Pons (tissue), 1 donor: ENCODE results near the gene ISG15.
A peak's percentile ranks its signal among the peaks of the same experiment; 100 is the strongest.
"Not testable (repeated sequence)": the region's sequence is repeated elsewhere in the genome, so short reads cannot be mapped to it uniquely, and the experiment has no call there.

Experiments
- DNase-seq: peaks from one replicate; pipeline ENCODE4 v3.0.0-alpha.2; 2016; ENCODE audit warnings: low spot score

Gene ISG15

GRCh38 chr1:1046767-1047166 lies 33.5 kb downstream of the ISG15 start:
- DNase-seq: no peak

DNA sequence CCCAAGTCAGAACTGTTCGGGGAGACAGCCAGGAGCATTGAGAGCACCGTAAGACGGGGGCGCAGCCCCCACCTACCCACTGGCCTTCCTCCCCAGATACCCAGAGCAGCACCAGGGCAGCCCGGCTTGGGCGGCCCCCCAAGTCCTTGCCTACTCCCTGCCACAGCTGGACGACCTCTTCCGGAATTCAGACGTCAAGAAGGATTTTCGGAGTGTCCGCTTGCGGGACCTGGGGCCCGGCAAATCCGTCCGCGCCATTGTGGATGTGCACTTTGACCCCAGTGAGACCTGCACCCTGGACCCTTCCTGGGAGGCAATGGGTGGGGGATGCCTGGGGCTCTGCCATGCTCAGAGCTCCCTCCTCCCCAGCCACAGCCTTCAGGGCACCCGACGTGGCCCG lies 34.1 kb downstream of the ISG15 start:
- DNase-seq: no peak

GRCh38 chr1:1047963-1048362 lies 34.7 kb downstream of the ISG15 start:
- DNase-seq: no peak

DNA sequence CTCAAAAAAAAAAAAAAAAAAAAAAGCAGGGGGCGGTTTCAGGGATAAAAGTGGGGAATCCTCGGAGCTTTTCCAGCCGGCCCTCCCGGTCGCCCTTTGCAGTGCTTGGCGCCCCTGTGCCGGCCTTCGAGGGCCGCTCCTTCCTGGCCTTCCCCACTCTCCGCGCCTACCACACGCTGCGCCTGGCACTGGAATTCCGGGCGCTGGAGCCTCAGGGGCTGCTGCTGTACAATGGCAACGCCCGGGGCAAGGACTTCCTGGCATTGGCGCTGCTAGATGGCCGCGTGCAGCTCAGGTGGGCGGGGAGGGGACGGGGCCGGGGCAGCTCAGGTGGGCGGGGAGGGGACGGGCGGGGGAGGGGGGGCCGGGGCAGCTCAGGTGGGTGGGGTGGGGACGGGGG lies 35.5 kb downstream of the ISG15 start:
- no peak for DNase-seq

DNA sequence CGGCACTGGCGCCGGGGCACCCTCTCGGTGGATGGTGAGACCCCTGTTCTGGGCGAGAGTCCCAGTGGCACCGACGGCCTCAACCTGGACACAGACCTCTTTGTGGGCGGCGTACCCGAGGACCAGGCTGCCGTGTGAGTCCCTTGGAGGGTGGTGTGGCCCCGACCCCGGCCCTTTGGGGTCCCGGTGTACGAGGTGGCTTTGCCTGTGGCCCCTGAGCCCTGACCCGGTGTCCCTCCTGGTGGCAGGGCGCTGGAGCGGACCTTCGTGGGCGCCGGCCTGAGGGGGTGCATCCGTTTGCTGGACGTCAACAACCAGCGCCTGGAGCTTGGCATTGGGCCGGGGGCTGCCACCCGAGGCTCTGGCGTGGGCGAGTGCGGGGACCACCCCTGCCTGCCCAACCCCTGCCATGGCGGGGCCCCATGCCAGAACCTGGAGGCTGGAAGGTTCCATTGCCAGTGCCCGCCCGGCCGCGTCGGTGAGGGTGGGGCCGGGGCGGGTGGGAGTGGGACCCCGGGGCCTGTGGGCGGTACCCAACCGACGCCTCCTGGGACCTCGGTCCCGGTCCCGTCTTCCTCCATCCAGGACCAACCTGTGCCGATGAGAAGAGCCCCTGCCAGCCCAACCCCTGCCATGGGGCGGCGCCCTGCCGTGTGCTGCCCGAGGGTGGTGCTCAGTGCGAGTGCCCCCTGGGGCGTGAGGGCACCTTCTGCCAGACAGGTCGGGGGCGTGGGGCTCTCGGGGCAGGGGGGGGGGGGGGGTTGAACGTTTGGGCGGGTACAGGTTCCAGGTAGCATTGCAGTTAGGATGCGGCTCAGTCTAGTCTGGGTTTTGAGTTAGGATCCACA lies 36.2 kb downstream of the ISG15 start:
- no peak for DNase-seq

- no peak for DNase-seq
Observed at GRCh38 chr1:1050577-1051052, 37.3 kb downstream of the ISG15 start.

GRCh38 chr1:1051127-1051810 lies 38.0 kb downstream of the ISG15 start:
- DNase-seq: no peak

- DNase-seq: no peak
Observed at GRCh38 chr1:1052003-1052840, 38.9 kb downstream of the ISG15 start.

DNA sequence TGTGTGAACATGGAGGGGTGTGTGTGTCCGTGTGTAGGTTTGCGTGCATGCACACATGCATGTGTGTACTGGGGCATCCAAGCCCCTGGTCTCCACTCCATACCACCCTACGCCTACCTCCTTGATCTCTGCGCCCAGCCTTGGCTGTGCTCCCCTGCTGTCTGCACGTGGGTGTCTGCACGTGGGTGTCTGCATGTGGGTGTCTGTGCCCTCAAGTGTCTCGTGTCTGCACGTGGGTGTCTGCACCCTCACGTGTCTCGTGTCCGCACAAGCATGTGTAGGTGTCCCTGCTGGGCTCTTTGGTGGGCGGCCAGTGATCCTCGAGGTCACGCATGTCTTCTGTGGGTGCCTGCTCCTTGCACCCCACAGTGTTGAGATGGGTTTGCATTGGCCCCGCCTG lies 39.7 kb downstream of the ISG15 start:
- no peak for DNase-seq

DNA sequence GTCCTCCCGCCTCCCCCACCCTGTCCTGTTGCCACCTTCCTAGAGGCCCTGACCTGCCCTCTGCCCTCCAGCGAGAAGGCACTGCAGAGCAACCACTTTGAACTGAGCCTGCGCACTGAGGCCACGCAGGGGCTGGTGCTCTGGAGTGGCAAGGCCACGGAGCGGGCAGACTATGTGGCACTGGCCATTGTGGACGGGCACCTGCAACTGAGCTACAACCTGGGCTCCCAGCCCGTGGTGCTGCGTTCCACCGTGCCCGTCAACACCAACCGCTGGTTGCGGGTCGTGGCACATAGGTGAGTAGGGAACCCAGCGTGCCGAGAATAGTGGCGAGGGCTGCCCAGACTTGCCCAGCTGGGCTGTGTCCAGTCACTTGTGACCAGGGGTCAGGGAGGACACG lies 40.4 kb downstream of the ISG15 start:
- no peak for DNase-seq

GRCh38 chr1:1054099-1054700 lies 40.9 kb downstream of the ISG15 start:
- DNase-seq: no peak

GRCh38 chr1:1054971-1055370 lies 41.7 kb downstream of the ISG15 start:
- no peak for DNase-seq

- DNase-seq: no peak
Observed at GRCh38 chr1:1055841-1056736, 42.8 kb downstream of the ISG15 start.

GRCh38 chr1:1057769-1058087 lies 44.4 kb downstream of the ISG15 start:
- not testable (repeated sequence) for DNase-seq

DNA sequence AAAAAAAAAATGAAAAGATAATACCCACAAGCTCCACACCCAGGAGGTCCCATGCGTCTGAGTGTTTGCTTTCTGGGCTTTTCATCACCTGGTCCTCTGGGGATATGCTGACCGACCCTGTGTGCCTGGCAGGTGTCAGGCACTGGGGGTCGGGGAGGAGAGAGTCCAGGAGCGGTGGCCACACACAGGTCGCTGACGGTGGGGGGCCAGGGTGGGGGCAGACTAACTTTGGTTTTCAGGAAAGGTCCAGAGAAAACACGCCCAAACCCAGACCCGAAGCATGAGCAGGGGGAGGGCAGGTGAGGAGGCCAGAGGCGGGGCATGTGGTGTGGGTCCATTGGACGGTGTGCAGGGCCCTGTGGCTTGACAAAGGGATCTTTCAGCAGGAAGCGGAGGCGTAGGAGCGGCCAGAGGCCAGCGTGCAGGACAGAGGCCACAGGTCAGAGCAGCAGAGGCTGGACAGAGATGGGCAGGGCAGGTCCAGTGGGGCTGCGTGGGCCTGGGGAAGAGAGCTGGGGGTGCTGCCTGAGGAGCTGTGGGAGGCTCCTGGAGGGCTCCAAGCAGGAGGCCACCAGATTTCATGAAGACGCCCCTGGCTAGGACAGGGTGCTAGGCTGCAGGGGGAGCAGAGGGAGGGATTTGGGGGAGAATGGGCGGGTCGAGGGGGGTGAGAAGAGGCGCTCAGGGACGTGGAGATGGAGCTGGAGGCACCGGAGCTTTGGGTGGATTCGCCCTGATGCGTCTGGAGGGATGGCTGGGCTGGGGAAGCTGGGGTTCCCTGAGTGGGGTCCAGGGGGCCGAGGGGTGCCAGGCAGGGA lies 45.0 kb downstream of the ISG15 start:
- no peak for DNase-seq

DNA sequence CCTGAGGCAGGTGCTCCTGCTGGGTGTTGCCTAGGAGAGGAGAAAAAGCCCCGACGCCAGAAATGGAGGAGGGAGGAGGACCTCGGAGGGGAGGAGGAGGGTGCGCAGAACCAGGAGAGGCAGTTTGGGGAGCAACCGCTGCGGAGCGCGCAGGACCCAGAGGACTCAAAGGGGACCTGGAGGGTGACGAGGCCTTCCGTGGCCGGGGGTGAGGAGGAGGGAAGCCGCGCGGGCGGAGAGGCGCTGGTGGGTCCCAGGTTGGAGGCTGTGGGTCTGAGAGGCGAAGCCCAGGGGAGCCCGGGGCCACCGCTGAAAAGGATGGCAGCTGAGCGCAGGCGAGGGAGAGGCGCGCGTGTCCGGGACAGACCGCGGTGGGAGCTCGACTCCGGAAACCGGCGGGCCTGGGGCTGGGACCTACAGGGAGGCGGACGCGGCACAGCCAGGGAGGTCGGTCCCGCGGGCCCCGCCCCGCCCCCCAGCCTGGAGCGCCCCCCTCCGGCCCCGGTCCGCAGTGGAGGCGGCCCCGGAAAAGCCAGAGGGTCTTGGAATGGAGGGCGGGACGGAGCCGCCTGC lies 45.7 kb downstream of the ISG15 start:
- no peak for DNase-seq

- DNase-seq: peak; percentile 28
Observed at GRCh38 chr1:1059494-1060280, 46.4 kb downstream of the ISG15 start.

DNA sequence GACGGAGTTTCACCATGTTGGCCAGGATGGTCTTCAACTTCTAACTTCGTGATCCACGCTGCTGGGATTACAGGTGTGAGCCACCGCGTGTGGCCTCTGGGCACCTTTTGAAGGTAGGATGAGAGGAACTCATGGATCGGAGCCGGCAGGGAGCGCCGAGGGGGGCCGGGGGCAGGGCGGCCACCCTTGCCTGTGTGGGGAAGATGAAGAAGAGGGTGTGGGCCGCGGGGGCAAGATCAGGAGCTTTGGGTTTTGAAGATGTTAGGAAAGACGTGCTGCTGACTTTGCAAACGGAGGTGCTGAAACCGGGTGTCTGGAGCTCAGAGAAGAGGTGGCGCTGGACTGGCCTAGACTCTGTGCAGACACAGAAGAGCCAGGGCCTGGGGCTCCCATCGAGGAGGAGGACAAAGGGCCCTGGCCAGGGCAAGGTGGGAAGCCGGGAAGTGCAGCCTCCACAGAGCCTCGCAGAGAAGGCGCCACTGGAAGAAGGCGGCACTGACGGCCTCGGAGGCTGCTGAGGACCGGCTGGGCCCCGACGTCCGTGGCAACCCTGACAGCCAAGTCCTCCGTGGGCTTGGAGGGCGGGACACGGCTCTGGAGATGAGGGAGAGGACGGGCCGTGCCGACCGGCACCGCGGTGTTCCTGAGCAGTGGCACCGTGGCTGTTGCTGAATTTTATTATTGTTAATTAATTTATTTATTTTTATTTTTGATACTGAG lies 47.1 kb downstream of the ISG15 start:
- DNase-seq: no peak
